Adrenal gland (tissue), 5 donors: Measurements from ENCODE around the gene RAB6B.

Experiments used
- POLR2A ChIP-seq, 2 donors: fragments of 450-650 bp; IDR thresholded peaks; one replicate each; pipeline ENCODE4 v1.6.1; 2017; ENCODE audit warnings: antibody characterized with exemption in 2 of 2, mild to moderate bottlenecking in 2 of 2, moderate library complexity in 1 of 2
- TF ChIP-seq, protein P1 (sequence below), 6 experiments: fragments of 450-650 bp in 4 of 6; fragments of 200-600 bp in 2 of 6; sonication (generic) in 1 of 6; IDR thresholded peaks; 1 replicate in 5 of 6; 2 replicates in 1 of 6; pipeline versions ENCODE4 v1.5.1 to v1.8.0; 2016 to 2021; ENCODE audit warnings: antibody characterized with exemption in 6 of 6, mild to moderate bottlenecking in 2 of 6, moderate library complexity in 1 of 6
- donor health status: DM: no; HTN: no; CAD: no.

DNA sequence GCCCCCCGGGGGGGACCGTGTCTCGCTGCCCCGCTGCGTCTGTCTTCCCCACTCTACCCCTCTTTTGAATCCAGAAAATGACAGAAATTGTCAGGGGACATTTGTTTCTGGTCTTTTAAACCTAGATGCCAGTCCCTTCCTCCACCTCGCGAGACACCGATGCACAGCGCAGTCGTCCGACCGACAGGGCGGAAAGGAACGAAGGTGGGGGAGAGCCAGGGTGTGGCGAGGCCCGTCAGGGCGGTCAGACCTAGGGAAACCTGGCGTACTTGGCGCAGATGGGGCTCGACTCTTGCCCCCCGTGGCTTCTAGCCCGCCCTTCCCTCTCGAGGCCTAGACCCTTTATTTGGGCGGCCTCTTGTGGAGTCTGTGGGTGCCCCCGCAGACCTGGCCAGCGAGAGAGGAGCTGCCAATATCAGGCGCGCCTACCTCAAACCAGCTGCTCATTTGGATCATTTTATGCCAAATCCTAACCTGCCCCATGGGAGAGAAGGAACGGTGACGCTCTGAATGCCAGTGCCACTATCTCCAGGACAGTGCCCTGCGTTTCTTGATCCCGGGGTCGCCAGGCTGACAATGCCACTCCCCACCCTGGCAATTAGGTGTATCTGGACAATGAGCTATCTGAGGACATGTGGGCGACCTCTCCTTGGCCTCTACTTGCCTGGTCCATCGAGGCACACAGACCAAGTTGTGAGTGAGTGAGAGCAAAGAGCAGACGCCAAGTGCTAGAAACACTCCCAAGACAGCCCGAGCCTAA is 500 bp upstream of the RAB6B start:
- TF ChIP-seq, protein P1, sequence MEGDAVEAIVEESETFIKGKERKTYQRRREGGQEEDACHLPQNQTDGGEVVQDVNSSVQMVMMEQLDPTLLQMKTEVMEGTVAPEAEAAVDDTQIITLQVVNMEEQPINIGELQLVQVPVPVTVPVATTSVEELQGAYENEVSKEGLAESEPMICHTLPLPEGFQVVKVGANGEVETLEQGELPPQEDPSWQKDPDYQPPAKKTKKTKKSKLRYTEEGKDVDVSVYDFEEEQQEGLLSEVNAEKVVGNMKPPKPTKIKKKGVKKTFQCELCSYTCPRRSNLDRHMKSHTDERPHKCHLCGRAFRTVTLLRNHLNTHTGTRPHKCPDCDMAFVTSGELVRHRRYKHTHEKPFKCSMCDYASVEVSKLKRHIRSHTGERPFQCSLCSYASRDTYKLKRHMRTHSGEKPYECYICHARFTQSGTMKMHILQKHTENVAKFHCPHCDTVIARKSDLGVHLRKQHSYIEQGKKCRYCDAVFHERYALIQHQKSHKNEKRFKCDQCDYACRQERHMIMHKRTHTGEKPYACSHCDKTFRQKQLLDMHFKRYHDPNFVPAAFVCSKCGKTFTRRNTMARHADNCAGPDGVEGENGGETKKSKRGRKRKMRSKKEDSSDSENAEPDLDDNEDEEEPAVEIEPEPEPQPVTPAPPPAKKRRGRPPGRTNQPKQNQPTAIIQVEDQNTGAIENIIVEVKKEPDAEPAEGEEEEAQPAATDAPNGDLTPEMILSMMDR (IDR thresholded peaks at IDR 0.05): no peak
- TF ChIP-seq POLR2A (IDR thresholded peaks at IDR 0.05): no peak
